Hepatocyte (in vitro differentiated cells): ENCODE data around the gene NCOA6. TPM values are rescaled to one million over a fixed set of nuclear protein-coding genes. Genes with fewer than 3 reads are reported as not detected.

ENCODE experiments used
- DNase-seq: peaks from one replicate; pipeline ENCODE4 v3.0.0-alpha.2; 2016; ENCODE audit warnings: low spot score
- H2AFZ ChIP-seq: fragments of 200-600 bp; sonication (generic); 2 replicates; pipeline ENCODE4 v1.6.0; 2016; ENCODE audit warnings: antibody characterized with exemption, mild to moderate bottlenecking
- H3K27ac ChIP-seq: fragments of 200-600 bp; sonication (generic); 2 replicates; pipeline ENCODE4 v1.5.1; 2016; ENCODE audit warnings: mild to moderate bottlenecking
- H3K27me3 ChIP-seq: fragments of 200-600 bp; sonication (generic); 2 replicates; pipeline ENCODE4 v1.6.1; 2016
- H3K36me3 ChIP-seq: fragments of 200-600 bp; sonication (generic); replicated peaks from 2 replicates; pipeline ENCODE4 v1.5.1; 2016; ENCODE audit warnings: low read depth; ENCODE audit not compliant: insufficient read depth
- H3K4me1 ChIP-seq: fragments of 200-600 bp; sonication (generic); 2 replicates; pipeline ENCODE4 v1.5.1; 2016; ENCODE audit warnings: mild to moderate bottlenecking, moderate library complexity; ENCODE audit not compliant: insufficient read depth
- H3K4me2 ChIP-seq: fragments of 200-600 bp; sonication (generic); 2 replicates; pipeline ENCODE4 v1.6.0; 2016
- H3K4me3 ChIP-seq: fragments of 200-600 bp; sonication (generic); 2 replicates; pipeline ENCODE4 v1.5.1; 2016; ENCODE audit warnings: mild to moderate bottlenecking
- H3K79me2 ChIP-seq: fragments of 200-600 bp; sonication (generic); 2 replicates; pipeline ENCODE4 v1.6.0; 2017; ENCODE audit warnings: mild to moderate bottlenecking
- H3K9me2 ChIP-seq: fragments of 200-600 bp; sonication (generic); replicated peaks from 2 replicates; pipeline ENCODE4 v1.6.0; 2017; ENCODE audit warnings: mild to moderate bottlenecking; ENCODE audit not compliant: insufficient read depth
- H3K9me3 ChIP-seq: fragments of 200-600 bp; sonication (generic); 2 replicates; pipeline ENCODE4 v1.5.1; 2016; ENCODE audit warnings: low read depth, mild to moderate bottlenecking
- H4K20me1 ChIP-seq: fragments of 200-600 bp; sonication (generic); 2 replicates; pipeline ENCODE4 v1.6.0; 2016; ENCODE audit warnings: mild to moderate bottlenecking; ENCODE audit not compliant: insufficient read depth, poor library complexity, severe bottlenecking
- CTCF ChIP-seq: fragments of 200-600 bp; sonication (generic); IDR thresholded peaks from 2 replicates; pipeline ENCODE4 v1.5.1; 2016; ENCODE audit warnings: antibody characterized with exemption, mild to moderate bottlenecking; ENCODE audit not compliant: poor library complexity
- EZH2 ChIP-seq: fragments of 200-600 bp; sonication (generic); IDR thresholded peaks from 2 replicates; pipeline ENCODE4 v1.6.1; 2016; ENCODE audit warnings: antibody characterized with exemption, mild to moderate bottlenecking, borderline replicate concordance
- EZH2phosphoT487 ChIP-seq: fragments of 200-600 bp; sonication (generic); IDR thresholded peaks from one replicate; pipeline ENCODE4 v1.6.1; 2018; ENCODE audit warnings: antibody characterized with exemption, mild to moderate bottlenecking, low read depth, moderate library complexity; ENCODE audit not compliant: unreplicated experiment, severe bottlenecking
- WGBS: methylation state at CpG from one replicate; pipeline ENCODE4 v1.1.6; 2016; ENCODE audit warnings: low lambda C conversion rate; ENCODE audit errors: missing lambda C conversion rate; 5-methylcytosine and 5-hydroxymethylcytosine counted together
- polyA plus RNA-seq: library from polyadenylated mRNA; unstranded; fragments of >200 nt; fragmentation: Nextera tagmentation; extraction: Ambion mirVana; gene quantifications from 2 replicates; pipeline ENCODE4 v1.2.1, GENCODE V29; 2016
- total RNA-seq: library from RNA; depleted of rRNA; stranded (reverse); fragments of >200 nt; gene quantifications from 2 replicates; pipeline ENCODE4 v1.2.3, GENCODE V29; 2014

Gene NCOA6
- total and polyA plus RNA-seq, 2 experiments from 2014 or later = 11.6 to 23.5 TPM

GRCh38 chr20:34843421-34843820 lies 18.0 kb upstream of the NCOA6 start:
- Histone ChIP-seq H3K79me2 (no peaks in the 10 kb centered on the region), H3K4me1 (no peaks in the 10 kb centered on the region), H3K9me3 (no peaks in the 10 kb centered on the region), H2AFZ (no peak overlapping the region), H3K36me3 (no peaks in the 10 kb centered on the region), H3K27me3 (no peaks in the 10 kb centered on the region), H3K4me3 (no peak overlapping the region), H4K20me1 (no peaks in the 10 kb centered on the region), H3K27ac (no peak overlapping the region), H3K4me2 (no peak overlapping the region), H3K9me2 (no peaks in the 10 kb centered on the region)
- 98% methylated on average over 2 of the region's 2 CpGs for WGBS
- no peak for DNase-seq
- TF ChIP-seq CTCF = no peak
- TF ChIP-seq EZH2 = no peak
- no peak for TF ChIP-seq EZH2phosphoT487

- Histone ChIP-seq H3K4me3 (no peak overlapping the region), H3K9me3 (no peaks in the 10 kb centered on the region), H3K36me3 (no peaks in the 10 kb centered on the region), H3K27me3 (no peaks in the 10 kb centered on the region), H3K9me2 (no peaks in the 10 kb centered on the region), H2AFZ (no peak overlapping the region), H4K20me1 (no peaks in the 10 kb centered on the region), H3K4me2 (no peak overlapping the region), H3K4me1 (no peaks in the 10 kb centered on the region), H3K79me2 (no peaks in the 10 kb centered on the region), H3K27ac (no peak overlapping the region)
- 60% methylated on average over 1 of the region's 2 CpGs for WGBS
- no peak for TF ChIP-seq CTCF
- DNase-seq = no peak
Measured at GRCh38 chr20:34842143-34842542, 16.7 kb upstream of the NCOA6 start.

- no peaks in the 10 kb centered on the region for H3K36me3 ChIP-seq
- H2AFZ ChIP-seq = no peak overlapping the region
- WGBS = 67% methylated on average over 6 of the region's 6 CpGs
- no peak overlapping the region for H3K27ac ChIP-seq
- peak; percentile 29 for DNase-seq
- no peak overlapping the region for H3K4me2 ChIP-seq
- no peak overlapping the region for H3K4me3 ChIP-seq
- no peaks in the 10 kb centered on the region for H3K27me3 ChIP-seq
- H3K9me2 ChIP-seq = no peaks in the 10 kb centered on the region
- no peaks in the 10 kb centered on the region for H3K79me2 ChIP-seq
- TF ChIP-seq CTCF (peak; percentile 52), EZH2 (no peak)
- H3K9me3 ChIP-seq = no peaks in the 10 kb centered on the region
- no peaks in the 10 kb centered on the region for H4K20me1 ChIP-seq
- H3K4me1 ChIP-seq = no peaks in the 10 kb centered on the region
Measured at GRCh38 chr20:34834459-34834893, 9.0 kb upstream of the NCOA6 start.

GRCh38 chr20:34831936-34832335 lies 6.5 kb upstream of the NCOA6 start:
- no peak overlapping the region for H3K4me2 ChIP-seq
- no peak overlapping the region for H2AFZ ChIP-seq
- TF ChIP-seq EZH2 (no peak), CTCF (no peak), EZH2phosphoT487 (no peak)
- no peaks in the 10 kb centered on the region for H3K36me3 ChIP-seq
- no peaks in the 10 kb centered on the region for H4K20me1 ChIP-seq
- no peaks in the 10 kb centered on the region for H3K9me3 ChIP-seq
- no peaks in the 10 kb centered on the region for H3K79me2 ChIP-seq
- H3K27me3 ChIP-seq = no peaks in the 10 kb centered on the region
- WGBS = 88% methylated on average over 5 of the region's 5 CpGs
- no peak for DNase-seq
- no peaks in the 10 kb centered on the region for H3K9me2 ChIP-seq
- no peak overlapping the region for H3K27ac ChIP-seq
- no peaks in the 10 kb centered on the region for H3K4me1 ChIP-seq
- H3K4me3 ChIP-seq = no peak overlapping the region
